GM12891 (cell line): ENCODE results near the gene TANC1.

Source experiments
- DNase-seq: peaks from one replicate; pipeline ENCODE4 v3.0.0; 2011; ENCODE audit warnings: low spot score; ENCODE audit not compliant: insufficient read length
- FAIRE-seq: peaks from 2 replicates; lab custom pipeline; 2011; peaks lifted over from hg19 to GRCh38; lab: Jason Lieb, UNC
- PAX5 ChIP-seq: IDR thresholded peaks from 2 replicates; pipeline ENCODE4 v1.6.1; 2011; ENCODE audit warnings: low read length, moderate library complexity, mild to moderate bottlenecking; ENCODE audit not compliant: insufficient read depth, severe bottlenecking
- POLR2A ChIP-seq: IDR thresholded peaks from 2 replicates; pipeline ENCODE4 v1.6.1; 2011; ENCODE audit warnings: low read depth, low read length, control low read depth
- POLR2AphosphoS5 ChIP-seq: IDR thresholded peaks from 2 replicates; pipeline ENCODE4 v1.6.1; 2011; ENCODE audit warnings: low read depth, low read length, control low read depth
- POU2F2 ChIP-seq: IDR thresholded peaks from 2 replicates; pipeline ENCODE4 v1.6.1; 2011; ENCODE audit warnings: low read depth, mild to moderate bottlenecking, control low read depth, low read length, moderate library complexity
- SPI1 ChIP-seq: IDR thresholded peaks from 2 replicates; pipeline ENCODE4 v1.6.1; 2011; ENCODE audit warnings: low read depth, low read length, control low read depth
- TAF1 ChIP-seq: IDR thresholded peaks from 2 replicates; pipeline ENCODE4 v1.6.1; 2011; ENCODE audit warnings: low read depth, low read length, control low read depth

The TANC1 gene

DNA sequence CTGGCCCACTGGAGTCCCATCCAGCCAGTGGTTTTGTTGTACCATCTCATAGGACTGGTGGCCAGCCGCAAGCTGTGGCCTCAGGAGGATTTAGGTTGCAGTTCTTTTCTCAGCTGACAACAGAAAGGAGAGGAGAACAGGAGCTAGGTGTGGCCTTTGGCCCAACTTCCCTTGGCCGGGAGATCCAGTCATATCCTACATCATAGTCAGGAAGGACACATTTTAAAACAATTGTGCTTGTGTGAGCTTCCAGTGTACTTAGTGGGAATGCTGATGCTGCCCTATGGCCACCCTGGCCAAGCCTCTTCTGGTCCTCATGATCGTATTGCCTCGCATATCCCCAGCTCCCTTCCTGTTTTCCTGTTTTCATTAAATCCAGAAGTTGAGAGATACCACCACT, 220.0 kb downstream of the TANC1 start:
- FAIRE-seq (no peak), DNase-seq (no peak)
- TF ChIP-seq POU2F2: no peak

DNA sequence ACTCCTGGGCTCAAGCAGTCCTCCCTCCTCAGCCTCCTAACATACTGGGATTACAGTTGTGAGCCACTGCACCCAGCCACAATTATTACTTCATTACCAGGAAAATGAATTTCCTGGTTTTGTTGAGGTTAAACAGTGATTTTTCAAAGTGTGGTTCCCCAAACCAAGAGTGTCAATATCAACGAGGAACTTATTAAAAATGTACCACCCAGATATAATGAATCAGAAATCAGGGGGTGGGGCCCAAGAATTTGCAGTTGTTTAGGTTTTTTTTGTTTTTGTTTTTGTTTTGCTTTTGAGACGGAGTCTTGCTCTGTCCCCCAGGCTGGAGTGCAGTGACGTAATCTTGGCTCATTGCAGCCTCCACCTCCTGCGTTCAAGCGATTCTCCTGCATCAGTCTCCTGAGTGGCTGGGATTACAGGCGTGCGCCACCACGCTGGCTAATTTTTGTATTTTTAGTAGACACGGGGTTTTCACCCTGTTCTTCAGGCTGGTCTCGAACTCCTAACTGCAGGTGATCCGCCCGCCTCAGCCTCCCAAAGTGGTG, 224.0 kb downstream of the TANC1 start:
- no peak for TF ChIP-seq POLR2A
- TF ChIP-seq SPI1: no peak
- TF ChIP-seq POLR2AphosphoS5: no peak
- no peak for TF ChIP-seq POU2F2
- TF ChIP-seq TAF1: no peak
- TF ChIP-seq PAX5: no peak
- DNase-seq (no peak), FAIRE-seq (no peak)

DNA sequence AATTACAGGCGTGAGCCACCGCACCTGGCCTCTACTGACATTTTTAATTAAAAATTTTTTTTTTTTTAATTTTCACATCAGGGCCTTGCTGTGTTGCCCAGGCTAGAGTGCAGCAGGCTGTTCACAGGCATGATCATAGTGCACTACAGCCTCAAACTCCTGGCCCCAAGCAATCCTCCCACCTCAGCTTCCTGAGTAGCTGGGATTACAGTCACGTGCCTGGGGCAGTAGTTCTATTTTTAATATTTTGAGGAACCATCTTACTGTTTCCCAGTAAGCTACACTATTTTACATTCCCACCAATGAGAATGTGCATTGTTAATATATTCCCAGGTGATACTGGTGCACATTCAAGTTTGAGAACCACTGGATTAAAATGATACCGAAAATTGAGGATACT, 225.4 kb downstream of the TANC1 start:
- no peak for DNase-seq
- no peak for TF ChIP-seq POU2F2
- no peak for TF ChIP-seq PAX5
- no peak for TF ChIP-seq SPI1
- TF ChIP-seq POLR2A: no peak
- no peak for TF ChIP-seq TAF1
- TF ChIP-seq POLR2AphosphoS5: no peak
- FAIRE-seq: no peak

- FAIRE-seq: no peak
- TF ChIP-seq TAF1: no peak
- no peak for TF ChIP-seq PAX5
- TF ChIP-seq POLR2A: no peak
- TF ChIP-seq POU2F2: no peak
- TF ChIP-seq POLR2AphosphoS5: no peak
- no peak for TF ChIP-seq SPI1
- no peak for DNase-seq
Observed at GRCh38 chr2:159194241-159194640, 225.8 kb downstream of the TANC1 start.

DNA sequence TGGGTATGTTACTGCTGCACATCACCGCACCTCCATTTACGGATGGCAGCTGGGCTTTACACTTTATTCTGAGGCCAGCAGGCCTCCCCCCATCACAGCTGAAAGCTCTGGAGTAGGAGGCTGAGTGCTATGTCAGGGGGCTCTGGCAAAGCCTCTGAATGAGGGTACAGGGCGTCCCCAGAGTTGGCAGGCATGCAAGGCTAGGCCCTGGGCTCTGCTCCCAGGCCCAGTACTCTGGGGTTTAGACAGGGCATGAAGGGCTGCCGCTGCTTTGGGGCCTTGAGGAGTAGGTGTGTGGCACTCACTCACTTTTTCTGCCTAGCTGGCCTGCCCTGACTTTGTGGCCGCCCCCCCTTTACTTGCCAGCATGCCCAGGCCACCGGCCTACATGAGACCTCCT, 227.3 kb downstream of the TANC1 start:
- DNase-seq: no peak
- FAIRE-seq: no peak

DNA sequence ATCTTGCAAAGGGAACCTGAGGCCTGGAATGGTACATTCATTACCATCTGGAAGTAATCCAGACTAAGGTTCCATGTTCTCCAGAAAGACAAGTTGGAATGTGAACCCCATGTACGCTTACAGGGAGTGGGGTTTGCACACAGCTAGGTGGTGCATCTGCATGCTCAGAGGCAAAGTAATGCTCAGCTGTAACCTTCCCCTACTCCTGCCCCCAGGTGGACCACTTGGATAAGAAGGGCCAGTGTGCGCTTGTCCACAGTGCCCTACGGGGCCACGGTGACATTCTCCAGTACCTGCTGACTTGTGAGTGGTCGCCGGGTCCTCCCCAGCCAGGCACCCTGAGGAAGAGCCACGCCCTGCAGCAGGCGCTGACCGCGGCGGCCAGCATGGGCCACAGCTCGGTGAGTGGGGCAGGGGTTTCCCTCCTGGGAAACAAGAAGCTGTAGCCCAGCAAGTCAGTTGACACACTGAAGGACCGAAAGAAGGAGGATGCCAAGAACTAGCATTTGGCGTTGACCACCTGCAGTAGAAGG, 228.0 kb downstream of the TANC1 start:
- FAIRE-seq (no peak), DNase-seq (no peak)
- TF ChIP-seq POLR2AphosphoS5: no peak
- TF ChIP-seq POU2F2: no peak
- TF ChIP-seq PAX5: no peak
- TF ChIP-seq POLR2A: no peak
- no peak for TF ChIP-seq SPI1
- TF ChIP-seq TAF1: no peak

More for the DNA sequence above, 227.3 kb downstream of the TANC1 start:
- TF ChIP-seq POU2F2: no peak
- TF ChIP-seq TAF1: no peak
- TF ChIP-seq SPI1: no peak
- no peak for TF ChIP-seq POLR2A
- no peak for TF ChIP-seq POLR2AphosphoS5
- no peak for TF ChIP-seq PAX5

GRCh38 chr2:159199236-159199635, 230.8 kb downstream of the TANC1 start:
- no peak for TF ChIP-seq PAX5
- no peak for TF ChIP-seq POLR2AphosphoS5
- FAIRE-seq: no peak
- no peak for DNase-seq

GRCh38 chr2:159199761-159200465, 231.5 kb downstream of the TANC1 start:
- no peak for FAIRE-seq
- no peak for TF ChIP-seq SPI1
- TF ChIP-seq TAF1: no peak
- no peak for TF ChIP-seq POU2F2
- TF ChIP-seq POLR2A: no peak
- TF ChIP-seq POLR2AphosphoS5: no peak
- TF ChIP-seq PAX5: no peak
- DNase-seq: no peak

DNA sequence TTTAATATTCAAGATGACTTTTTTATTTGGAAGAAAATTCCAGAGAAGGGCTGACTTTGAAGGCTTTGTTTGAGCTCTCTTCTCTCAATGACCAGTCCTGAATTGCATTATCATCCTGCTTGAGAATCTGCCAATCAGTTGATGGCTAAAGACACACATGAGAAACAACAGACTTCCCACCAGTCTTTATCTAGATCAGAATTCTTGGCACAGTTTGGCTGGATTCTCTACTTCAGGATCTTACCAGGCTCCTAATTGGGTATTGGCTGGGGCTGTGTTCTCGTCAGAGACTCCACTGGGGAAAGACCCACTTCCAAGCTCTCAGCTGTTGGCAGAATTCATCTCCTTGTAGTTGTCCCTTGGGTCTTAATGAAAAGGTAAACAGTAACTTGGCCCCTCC, 232.1 kb downstream of the TANC1 start:
- DNase-seq (no peak), FAIRE-seq (peak; percentile 20)
- TF ChIP-seq TAF1 (no peak), POLR2AphosphoS5 (no peak), SPI1 (no peak), POLR2A (no peak), PAX5 (no peak), POU2F2 (no peak)
